Measurements from ENCODE around the gene ST8SIA5. TPM values are rescaled to one million over a fixed set of nuclear protein-coding genes. Genes with fewer than 3 reads are reported as not detected.

Gene ST8SIA5
- total and polyA plus RNA-seq, 2 donors (not counting 3 experiments of a cell fraction or from before 2014, with no cell fraction given) = 0.25 to 0.62 TPM

- FAIRE-seq = no peak
- dilution Hi-C loops (cut with MboI; ENCODE audit: extremely low pct_ligation_motif_present, low sequenced_read_pairs) = no loop called here
Observed at GRCh38 chr18:46754188-46754587, 2.7 kb downstream of the ST8SIA5 start.

GRCh38 chr18:46751882-46752281 lies 5.0 kb downstream of the ST8SIA5 start:
- no peak overlapping the region for H3K27ac ChIP-seq (ENCODE audit: insufficient read depth, low read depth, low read length)
- POLR2A ChIA-PET = no interaction called here
- no peaks in the 10 kb centered on the region for H3K9me3 ChIP-seq (replicated peaks; ENCODE audit: control insufficient read depth, insufficient read depth, low read length)
- H4K20me1 ChIP-seq (replicated peaks; ENCODE audit: control insufficient read depth, extremely low read depth, insufficient read depth, low read length) = no peaks in the 10 kb centered on the region
- no peak for TF ChIP-seq POLR2AphosphoS5 (IDR thresholded peaks at IDR 0.05; ENCODE audit: insufficient read depth, low read depth, low read length)
- CTCF ChIA-PET = interaction anchor here (0.6 kb wide), 1 partner anchor 150 kb away, joined by 4 read pairs; no protein-coding TSS in a partner anchor
- H3K36me3 ChIP-seq (ENCODE audit: control insufficient read depth in 2 of 2, extremely low read depth in 1 of 2, insufficient read depth in 2 of 2, low read length in 2 of 2) = no peaks in the 10 kb centered on the region
- dilution Hi-C loops (cut with MboI; ENCODE audit: extremely low pct_ligation_motif_present, low sequenced_read_pairs) = no loop called here
- FAIRE-seq = no peak
- no peaks in the 10 kb centered on the region for H3K79me2 ChIP-seq (ENCODE audit: control insufficient read depth, insufficient read depth, low read length)
- peaks cover 28 to 30% of the 10 kb centered on the region in 2 experiments for H3K27me3 ChIP-seq (ENCODE audit: control insufficient read depth in 2 of 2, insufficient read depth in 2 of 2, low read length in 2 of 2)
- BruUV-seq (replicated peaks) = no TSS peak
- H3K4me1 ChIP-seq (ENCODE audit: control insufficient read depth, extremely low read depth, insufficient read depth, low read length) = no peaks in the 10 kb centered on the region
- intact Hi-C loops (cut with micrococcal nuclease) = no loop called here
- DNase-seq (ENCODE audit: low read depth, low spot score) = no peak
- no peaks in the 10 kb centered on the region for H3K9me1 ChIP-seq (replicated peaks; ENCODE audit: control insufficient read depth, extremely low read depth, insufficient read depth, low read length)
- H3K4me3 ChIP-seq (replicated peaks in 1 of 3; ENCODE audit: insufficient read depth in 1 of 3, low read depth in 1 of 3, low read length in 3 of 3) = no peak overlapping the region
- H2AFZ ChIP-seq (ENCODE audit: low read depth, low read length) = no peak overlapping the region
- H3K4me2 ChIP-seq (ENCODE audit: insufficient read depth, low read length) = no peak overlapping the region
- no peak overlapping the region for H3K9ac ChIP-seq (replicated peaks; ENCODE audit: extremely low read depth, insufficient read depth, low read length)

More at GRCh38 chr18:46754188-46754587, 2.7 kb downstream of the ST8SIA5 start:
- H3K9me3 ChIP-seq (replicated peaks; ENCODE audit: control insufficient read depth, insufficient read depth, low read length) = no peaks in the 10 kb centered on the region
- no peak for DNase-seq (ENCODE audit: low read depth, low spot score)
- no peaks in the 10 kb centered on the region for H3K79me2 ChIP-seq (ENCODE audit: control insufficient read depth, insufficient read depth, low read length)
- H3K27me3 ChIP-seq (ENCODE audit: control insufficient read depth in 2 of 2, insufficient read depth in 2 of 2, low read length in 2 of 2) = peaks cover 43 to 48% of the 10 kb centered on the region in 2 experiments
- intact Hi-C loops (cut with micrococcal nuclease) = no loop called here
- no peak overlapping the region for H2AFZ ChIP-seq (ENCODE audit: low read depth, low read length)
- H4K20me1 ChIP-seq (replicated peaks; ENCODE audit: control insufficient read depth, extremely low read depth, insufficient read depth, low read length) = no peaks in the 10 kb centered on the region
- no peak overlapping the region for H3K4me2 ChIP-seq (ENCODE audit: insufficient read depth, low read length)
- ChIA-PET CTCF (no interaction called here), POLR2A (no interaction called here)
- no peak overlapping the region for H3K27ac ChIP-seq (ENCODE audit: insufficient read depth, low read depth, low read length)
- no peaks in the 10 kb centered on the region for H3K36me3 ChIP-seq (ENCODE audit: control insufficient read depth in 2 of 2, extremely low read depth in 1 of 2, insufficient read depth in 2 of 2, low read length in 2 of 2)
- TF ChIP-seq FOS (IDR thresholded peaks at IDR 0.05; ENCODE audit: borderline replicate concordance, insufficient read depth, low read length) (no peak), POLR2A (IDR thresholded peaks at IDR 0.05; ENCODE audit: low read depth, low read length) (no peak)
- no peak overlapping the region for H3K4me3 ChIP-seq (replicated peaks in 1 of 3; ENCODE audit: insufficient read depth in 1 of 3, low read depth in 1 of 3, low read length in 3 of 3)
- H3K9me1 ChIP-seq (replicated peaks; ENCODE audit: control insufficient read depth, extremely low read depth, insufficient read depth, low read length) = no peaks in the 10 kb centered on the region
- no TSS peak for BruUV-seq (replicated peaks)
- H3K9ac ChIP-seq (replicated peaks; ENCODE audit: extremely low read depth, insufficient read depth, low read length) = no peak overlapping the region
- H3K4me1 ChIP-seq (ENCODE audit: control insufficient read depth, extremely low read depth, insufficient read depth, low read length) = peaks cover 4% of the 10 kb centered on the region

Data from endothelial cell of umbilical vein (primary cell).